HG03354 (cell line): ENCODE measurements around the gene HELT.

Source experiments
- ATAC-seq: cut with Tn5 transposase; IDR thresholded peaks from one replicate; pipeline ENCODE4 v1.9.1; 2021; ENCODE audit warnings: mild to moderate bottlenecking; ENCODE audit not compliant: unreplicated experiment, poor library complexity, severe bottlenecking

Gene HELT

DNA sequence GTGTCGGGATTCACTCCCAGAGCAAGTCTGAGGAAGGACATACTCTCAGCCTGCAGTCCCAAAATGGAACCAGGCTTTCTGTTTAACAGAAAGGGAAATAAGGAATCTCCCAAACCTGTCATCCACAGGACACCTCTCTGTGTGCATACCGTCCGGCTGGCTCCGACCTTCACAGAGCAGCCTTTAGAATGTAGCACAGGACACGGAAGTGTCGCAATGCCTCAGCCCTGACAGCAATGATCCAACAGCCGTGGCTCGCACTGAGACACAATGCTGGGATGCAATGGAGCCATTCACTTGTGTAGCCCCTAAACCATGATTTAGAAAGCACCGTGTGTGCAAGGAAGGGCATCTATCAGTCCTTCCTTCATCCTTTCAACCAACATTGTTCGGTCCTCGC is 15.5 kb upstream of the HELT start:
- no peak for ATAC-seq

DNA sequence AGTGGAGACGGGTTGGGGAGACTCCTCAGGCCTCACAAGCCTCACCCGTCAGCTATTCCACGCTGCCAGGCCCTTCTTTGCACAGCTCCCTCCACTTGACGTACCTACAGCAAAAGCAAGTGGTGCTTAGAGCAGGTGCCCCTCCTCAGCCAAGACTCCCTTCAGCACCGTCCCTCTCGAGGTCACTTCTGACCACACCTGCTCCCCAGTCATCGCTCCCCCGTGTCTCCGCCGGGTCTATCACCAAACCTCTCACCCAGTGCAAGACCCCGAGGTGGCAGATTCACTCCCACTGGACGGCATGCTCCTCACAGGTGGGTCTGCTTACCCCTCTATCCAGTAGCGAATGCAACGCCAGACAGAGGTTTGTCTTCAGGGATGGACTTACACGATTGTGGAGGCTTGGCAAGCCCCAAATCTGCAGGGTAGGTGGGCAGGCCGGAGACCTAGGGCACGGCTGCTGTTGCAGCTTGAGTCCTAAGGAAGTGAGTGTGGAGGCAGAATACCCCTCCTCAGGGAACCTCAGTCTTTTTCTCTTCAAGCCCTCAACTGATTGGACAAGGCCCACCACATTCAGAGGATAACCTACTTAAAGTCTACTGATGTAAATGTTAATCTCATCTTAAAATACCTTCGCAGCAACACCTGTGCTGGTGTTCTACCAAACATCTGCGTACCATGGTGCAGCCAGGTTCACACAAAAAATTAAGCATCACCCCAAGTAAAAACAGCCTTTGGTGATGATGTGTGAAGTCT is 14.5 kb upstream of the HELT start:
- no peak for ATAC-seq

DNA sequence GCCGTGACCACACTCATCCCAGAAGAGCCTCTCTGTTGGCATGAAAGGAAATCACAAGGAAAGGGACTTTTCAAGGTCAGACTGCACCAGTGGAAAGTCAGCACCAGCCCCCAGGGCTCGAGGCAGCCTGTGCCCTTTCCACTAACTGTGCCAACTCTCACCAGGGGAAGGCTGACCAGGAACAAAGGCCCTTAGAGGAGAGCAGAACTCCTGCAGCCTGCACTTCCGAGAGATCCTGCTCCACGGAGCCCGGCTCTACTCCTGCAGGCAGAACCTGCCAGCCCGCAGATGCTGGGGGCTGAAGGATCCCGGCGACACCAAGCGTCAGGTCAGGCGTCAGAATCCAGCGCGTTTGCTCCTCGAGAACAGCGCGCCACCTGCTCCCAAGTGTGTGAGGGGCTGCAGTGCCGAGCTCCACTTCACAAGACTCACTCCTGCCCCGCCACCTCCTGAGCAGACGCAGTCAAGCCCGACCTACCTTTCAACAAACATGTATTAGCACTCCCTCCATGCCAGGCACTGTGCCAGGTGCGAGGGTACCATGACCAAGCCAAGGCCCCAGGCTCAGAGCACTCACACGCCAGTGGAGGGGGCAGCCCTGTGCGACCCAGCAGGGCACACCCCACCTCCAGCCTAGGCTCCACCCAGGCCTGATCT is 13.6 kb upstream of the HELT start:
- peak; percentile 59 for ATAC-seq

DNA sequence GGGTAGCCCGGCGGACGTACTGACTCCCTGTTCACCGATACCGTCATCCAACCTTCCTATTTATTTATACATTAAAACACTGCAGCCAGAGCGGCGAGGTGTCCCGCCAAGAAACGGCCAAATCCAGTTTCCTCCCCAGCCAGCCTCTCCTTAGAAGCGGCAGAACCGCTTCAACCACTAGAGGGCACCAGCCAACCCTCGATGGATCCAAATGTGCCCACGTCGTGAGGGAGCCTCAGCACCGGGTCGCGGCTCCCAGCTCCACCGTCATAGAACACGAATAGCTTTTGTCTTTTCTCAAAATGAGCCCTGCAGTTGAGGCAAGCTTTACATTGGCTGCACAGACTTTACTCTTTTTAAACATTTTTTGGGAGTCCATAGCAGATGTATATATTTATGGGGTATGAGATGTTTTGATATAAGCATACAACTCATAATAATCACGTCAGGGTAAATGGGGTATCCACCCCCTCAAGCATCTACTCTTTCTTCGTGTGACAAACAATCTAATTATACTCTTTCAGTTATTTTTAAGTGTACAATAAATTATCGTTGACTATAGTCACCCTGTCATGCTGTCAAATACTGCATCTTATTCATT is 13.0 kb upstream of the HELT start:
- ATAC-seq, result peak; percentile 94

DNA sequence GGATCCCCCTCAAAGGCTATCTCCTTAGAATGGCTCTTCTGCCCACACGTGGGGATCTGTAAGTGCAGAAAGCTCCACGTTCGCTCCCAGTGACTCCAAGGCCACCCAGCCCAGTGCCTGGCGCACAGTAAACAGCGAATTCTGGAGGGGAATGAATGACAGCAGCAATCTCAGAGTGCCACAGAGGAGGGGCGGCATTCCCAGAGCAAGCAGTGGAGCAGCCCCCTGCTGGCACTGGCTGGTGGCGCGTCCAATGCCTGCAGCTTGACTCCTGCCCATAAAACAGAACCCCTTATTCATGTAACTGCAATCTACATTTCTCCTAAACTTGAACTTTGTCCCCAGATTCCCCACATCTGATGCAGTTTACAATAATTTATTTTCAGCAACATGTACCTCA is 6.9 kb upstream of the HELT start:
- peak; percentile 49 for ATAC-seq

DNA sequence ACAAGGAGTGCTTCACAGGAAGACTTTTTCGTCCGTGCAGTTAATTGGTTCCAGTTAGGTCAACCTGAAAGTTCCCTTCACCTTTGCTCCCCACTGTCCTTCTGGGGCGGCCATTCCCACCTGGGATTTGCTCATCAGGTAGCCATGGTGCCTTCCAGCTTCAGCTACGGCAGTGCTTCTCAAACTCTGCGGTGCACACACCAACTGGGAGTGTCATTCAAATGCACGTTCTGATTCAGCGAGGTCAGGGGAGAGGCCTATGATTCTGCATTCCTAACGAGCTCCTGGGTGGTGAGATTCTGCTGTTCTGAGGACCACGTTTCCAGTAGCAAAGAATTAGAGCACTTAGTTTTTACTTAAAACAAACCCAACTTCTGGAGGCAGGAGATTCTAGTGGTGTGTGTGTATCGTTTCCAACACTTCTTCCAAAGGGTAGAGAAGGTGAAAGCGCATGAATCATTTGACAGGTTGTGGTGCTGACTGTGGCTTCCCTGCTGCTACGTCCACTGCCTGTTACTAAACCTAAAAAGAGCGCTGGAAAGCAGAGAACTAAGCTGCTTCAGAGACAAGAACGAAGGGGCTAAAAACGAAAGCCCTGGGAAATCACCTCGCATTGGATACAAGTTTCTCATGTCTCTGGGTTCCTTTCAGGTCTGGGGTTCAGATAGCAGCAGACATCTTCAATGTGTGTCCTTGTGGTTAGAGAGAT is 4.7 kb upstream of the HELT start:
- ATAC-seq, result no peak

DNA sequence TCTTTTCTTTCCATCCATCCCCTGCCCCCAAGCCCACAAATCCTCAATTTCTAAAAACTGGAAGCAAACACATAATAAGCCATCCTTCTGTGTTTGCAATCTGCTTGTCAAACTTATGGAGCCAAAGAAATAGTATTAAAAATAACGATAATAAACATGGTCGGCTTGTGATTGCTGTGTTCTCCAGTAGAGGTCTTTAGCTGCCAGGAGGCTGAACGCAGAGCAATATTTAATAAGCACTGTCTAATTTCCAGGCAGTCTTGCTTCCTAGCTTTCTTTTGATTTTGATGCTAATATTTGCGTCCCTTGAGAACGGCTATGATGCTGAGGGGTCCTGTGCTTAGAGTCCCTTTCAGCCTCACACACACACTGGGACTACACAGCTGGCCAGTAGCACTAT is 3.2 kb upstream of the HELT start:
- ATAC-seq, result no peak

DNA sequence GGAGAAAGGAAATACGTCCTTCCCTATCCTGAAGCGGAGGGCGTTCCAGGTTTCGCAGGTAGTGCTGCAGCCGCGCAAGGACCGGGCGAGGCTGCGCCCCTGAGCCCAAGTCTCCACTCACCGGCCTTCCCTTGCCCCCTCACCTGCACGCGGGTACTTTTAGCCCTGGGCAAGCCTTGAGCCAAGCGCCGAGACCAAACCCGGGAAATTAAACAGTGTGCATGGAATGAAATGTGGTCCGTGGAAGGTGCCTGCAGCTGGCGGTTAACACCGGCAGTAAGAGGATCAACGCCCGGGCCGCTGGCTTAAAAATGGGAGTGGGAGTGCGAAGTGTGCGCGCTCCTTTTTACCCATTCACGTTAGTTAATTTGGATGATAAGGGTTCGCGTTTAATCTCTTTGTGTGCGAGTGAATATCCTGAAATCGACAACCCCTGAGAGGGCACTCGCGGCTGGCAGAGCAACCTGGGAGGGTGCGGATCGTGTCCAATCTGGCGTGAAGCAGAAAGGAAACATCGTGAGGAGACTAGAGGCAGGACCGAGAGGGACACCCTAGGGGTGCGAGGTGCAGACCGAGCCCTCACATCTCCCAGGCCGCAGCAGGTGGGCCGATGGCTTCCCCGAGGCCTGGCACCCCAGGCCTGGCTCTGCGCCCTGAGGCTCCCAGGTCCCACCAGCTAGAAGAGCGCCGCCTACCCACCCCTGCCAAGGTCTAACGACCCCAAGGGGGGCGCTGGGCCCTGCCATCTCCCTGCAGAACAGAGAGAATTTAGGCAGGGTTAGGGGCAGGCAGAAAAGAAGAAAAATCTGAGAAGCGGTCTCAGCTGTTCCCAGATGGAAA is 2.0 kb upstream of the HELT start:
- ATAC-seq, result no peak

DNA sequence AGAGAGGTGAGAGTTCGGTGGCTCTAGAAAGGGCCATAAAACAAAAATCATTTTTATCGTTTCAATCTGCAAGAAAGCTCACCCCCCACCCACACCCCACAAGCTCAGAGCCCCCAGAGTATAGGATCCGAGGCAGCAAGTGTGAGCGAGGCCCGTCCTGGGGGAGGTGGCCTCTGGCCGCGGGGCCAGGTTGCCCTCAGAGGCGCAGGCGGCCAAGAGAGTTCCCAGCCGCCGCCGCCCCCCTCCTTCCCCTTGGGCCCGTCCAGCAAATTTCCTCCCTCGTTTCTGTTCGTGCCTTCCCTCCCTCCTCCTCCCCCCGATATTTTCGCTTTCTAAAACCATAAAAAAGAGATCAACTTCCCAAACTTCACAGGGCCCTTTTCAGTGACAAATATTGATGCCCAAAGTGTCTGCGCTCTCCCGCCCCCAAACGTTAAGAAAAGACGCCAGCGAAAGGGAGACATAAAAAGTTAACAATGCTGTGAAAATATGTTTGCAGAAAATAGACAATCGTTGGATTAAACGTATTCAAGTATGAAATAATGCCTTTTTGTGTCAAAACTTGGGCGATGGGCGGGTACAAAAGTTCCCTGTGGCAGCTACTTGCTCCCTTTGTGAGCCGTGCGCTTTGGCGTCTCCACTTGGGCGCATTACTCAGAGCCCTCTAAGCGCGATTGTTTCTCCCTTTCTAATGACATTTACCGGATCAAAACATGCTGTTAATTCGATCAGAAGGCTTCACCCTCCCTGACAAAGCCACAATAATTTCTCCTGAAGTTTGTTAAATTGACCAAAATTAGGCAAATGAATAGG is 1.1 kb upstream of the HELT start:
- no peak for ATAC-seq

DNA sequence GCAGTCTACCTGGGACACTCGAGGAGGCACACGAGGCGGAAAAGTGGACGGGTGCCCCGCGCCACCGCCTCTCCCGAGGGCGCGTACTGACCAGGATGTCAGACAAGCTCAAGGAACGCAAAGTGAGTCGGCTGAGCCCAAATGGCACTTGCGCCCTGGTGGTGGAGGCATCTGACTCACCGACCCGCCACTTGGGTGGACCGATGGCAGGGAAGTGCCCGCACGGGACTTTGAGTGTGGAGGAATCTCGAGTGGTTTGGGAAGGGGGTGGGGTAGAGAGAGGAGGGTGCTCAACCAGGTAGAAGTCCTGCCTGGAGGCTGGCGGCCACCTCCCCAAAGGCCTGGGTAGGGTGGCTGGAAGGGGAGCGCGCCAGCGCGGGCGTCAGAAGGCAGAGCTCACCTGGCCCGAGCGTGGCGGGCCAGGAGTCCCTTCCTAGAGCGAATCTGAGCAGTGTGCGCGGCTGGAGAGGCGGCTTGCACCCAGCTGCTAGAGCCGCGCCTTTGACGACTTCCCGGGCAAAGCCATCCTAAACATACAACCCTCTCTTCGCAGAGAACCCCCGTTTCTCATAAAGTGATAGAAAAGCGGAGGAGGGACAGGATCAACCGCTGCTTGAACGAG is 655 bp downstream of the HELT start:
- no peak for ATAC-seq

DNA sequence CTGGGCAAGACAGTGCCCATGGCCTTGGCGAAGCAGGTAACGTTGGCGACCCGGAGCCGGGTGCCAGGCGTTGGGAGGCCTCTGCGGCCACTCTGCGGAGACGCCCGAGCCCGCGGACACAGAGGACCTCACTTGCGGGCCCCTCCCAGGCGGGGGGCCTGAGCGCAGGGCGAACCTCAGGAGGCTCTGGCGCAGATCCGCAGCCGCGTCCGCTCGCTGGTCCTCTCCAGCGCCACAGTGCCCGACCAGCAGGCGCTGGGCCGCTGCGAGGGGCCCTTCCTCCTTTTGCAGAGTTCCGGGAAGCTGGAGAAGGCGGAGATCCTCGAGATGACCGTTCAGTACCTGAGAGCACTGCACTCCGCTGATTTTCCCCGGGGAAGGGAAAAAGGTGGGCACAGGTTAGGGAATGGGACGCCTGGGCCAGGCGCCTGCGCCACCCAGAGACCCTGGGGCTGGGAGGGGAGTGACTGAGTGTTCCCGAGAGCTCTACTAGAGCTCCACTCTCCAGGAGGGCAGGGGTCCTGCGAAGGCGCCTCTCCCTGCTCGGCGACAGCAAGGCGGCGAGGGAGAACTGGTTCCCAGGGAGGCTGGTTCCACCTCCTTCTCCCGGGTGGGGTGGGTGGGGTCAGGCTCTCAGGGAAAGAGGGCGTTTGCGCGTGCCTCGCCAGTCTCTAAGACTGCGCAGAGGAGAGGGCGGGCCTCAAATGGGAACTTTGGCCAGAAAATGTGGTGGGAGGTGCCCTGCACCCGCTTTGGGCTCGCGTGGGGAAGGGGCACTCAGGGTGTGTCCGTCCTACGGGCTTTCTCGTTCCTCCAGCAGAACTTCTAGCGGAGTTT is 1.4 kb downstream of the HELT start:
- no peak for ATAC-seq

DNA sequence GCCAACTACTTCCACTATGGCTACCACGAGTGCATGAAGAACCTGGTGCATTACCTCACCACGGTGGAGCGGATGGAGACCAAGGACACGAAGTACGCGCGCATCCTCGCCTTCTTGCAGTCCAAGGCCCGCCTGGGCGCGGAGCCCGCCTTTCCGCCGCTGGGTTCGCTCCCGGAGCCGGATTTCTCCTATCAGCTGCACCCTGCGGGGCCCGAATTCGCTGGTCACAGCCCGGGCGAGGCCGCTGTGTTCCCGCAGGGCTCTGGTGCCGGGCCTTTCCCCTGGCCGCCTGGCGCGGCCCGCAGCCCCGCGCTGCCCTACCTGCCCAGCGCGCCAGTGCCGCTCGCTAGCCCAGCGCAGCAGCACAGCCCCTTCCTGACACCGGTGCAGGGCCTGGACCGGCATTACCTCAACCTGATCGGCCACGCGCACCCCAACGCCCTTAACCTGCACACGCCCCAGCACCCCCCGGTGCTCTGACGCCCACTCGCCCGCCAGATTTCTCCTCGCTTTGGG is 2.1 kb downstream of the HELT start:
- ATAC-seq, result no peak

DNA sequence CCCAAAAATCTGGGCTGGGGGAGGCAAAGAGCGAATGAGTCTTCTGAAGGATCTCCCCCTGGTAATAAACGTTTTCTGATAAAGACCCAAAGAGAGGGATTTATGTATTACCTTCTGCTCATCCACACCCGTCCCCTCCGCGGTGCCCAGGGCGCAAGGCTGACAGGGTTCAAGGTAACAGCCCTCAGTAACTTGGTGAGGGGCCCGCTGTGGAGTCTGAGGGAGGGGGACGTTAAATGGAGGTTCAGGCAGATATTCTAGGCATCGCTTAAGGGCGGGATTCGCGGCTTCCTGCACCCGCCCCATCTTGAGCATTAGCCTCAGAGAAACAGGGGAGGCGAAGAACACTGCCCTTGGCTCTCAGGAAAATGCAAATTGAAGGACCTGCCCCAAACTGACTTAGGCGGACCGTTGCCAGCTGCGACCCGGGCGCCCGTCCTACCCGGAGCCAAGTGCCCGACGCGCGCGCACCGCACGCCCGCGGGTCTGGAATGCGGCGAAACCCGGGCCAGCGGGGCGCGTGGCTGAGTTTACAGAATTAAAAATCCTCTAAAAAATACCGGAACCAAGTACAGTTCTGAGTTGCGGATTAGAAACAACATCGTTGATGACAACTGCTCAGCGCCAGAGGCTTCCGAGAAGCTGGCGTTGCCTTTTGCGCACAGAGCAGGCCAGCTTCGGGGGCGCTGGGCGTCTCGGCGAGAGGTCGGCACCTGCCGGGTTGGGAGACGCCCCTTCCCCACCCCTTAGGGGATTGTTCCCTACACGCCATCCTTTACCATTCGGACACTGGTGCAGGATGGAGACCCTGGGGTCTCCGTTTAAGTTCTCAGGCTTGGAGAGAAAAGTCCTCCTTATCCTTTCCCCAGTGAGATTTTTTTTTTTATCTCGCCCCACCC is 2.8 kb downstream of the HELT start:
- ATAC-seq, result no peak

DNA sequence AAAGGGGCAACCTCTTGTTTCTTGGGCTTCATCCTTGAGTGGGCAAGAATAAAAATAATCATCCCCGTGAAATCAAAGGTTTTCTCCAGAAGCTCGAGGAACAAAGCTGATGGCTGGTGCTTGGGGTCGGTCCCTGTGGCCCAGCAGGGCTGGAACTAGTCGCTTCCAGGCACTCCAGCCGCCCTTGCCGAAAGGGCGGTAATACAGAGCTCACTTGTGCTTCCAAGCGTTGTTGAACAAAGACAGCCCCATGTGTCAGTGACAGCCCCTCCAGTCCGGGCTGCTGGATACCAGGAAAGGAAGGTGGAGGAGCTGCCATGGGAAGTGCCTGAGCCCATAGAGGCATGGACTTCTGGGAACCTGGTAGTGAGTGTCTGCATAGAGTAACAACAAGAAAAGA is 5.2 kb downstream of the HELT start:
- ATAC-seq, result no peak

DNA sequence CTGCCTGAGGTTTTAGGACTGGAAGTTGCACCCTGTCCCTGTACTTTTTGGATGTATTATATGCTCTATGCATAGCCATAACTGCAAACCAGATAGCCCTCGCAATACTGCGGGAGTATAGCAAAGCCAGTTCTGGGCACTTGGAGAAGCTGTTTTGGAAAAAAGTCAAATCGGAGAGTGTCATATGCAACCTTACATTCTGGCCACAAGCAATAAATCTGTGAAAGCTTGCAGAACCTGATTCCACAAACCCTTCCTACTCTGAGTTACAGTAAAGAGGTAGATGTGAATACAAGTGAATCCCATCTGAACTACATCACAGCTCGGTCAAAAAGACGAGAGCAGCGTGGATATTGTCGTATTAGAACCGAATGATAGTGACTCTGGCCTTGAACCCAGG is 10.3 kb downstream of the HELT start:
- no peak for ATAC-seq

DNA sequence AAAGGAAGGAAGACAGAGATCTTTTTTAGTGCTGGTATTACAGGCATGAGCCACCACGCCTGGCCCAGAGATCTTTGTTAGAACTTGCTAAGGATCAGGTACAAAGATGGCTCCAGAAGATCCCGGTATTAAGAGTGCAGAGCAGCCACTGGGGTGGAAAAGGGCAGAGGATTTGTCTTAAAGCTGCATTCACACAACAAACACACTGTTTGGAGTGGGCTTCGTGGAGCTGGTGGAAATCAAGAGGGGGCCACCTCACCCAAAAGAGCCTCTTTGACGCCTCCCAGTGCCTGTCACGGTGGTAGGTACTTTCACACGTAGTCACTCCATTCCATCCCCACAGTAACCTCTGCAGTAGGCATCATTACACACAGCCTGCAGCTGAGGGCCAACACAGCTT is 13.3 kb downstream of the HELT start:
- ATAC-seq, result no peak

DNA sequence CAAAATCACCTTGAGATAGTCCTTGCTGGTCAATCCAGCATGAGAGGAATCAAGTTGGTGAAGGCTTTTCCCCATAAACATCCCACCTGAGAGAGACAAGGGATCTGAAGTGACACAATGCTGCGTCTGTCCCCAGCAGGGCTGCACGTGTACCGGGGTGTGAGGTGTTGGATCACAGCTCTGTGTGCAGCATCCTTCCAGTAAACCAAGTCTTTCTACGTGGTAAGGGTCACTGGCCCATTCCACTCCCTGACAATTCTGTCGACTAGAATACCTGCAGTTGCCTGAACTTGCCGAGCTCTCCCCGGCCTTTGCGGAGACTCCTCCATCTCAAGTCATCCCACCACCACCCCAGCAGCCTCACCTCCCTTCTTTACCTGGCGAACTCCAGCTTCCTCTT is 14.8 kb downstream of the HELT start:
- ATAC-seq, result no peak
